Astrocyte of the hippocampus (primary cell): ENCODE data around the gene SLC5A10.
"Not testable (repeated sequence)": the region's sequence is repeated elsewhere in the genome, so short reads cannot be mapped to it uniquely, and the experiment has no call there.

ENCODE experiments used
- DNase-seq: peaks from one replicate; pipeline ENCODE4 v3.0.0; 2011; ENCODE audit warnings: low read depth, low spot score

The SLC5A10 gene

DNA sequence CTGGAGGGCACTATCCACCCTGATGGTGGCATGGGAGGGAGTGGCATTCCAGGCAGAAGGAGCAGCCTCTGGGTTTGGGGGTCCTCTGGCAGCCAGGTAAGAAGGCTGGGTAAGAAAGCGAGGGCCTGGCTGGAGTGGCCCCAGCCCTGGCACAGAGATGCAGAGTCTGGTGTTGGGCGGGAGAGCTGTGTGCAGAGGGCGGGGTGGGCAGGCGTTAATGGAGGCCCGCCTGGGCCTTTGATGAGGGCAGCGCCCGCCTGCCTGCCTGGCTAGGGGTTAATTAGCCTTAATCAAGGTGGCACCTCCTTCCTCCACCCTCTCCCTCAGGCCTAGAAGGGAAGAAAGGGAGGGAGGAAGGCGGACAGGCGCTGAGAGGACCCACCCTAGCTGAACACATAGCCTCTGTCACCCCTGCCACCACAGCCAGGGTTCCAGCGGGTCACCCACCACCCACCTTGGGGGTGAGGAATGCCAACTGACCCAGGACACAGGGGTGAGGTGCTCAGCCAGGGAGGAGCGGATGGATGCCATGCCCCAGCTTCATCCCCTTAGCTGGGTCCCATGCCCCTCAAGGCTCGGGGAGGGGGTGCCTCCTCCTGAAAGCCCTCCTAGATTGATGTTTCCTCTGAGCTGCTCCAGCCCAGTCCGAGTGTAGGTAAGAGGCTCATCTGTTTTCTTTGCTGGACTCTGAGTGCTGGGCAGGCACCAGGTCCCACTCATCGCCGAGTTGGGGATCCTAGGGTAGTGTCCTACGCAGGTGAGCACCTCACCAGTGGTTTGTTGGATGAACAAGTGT, 66.0 kb downstream of the SLC5A10 start:
- DNase-seq = no peak

DNA sequence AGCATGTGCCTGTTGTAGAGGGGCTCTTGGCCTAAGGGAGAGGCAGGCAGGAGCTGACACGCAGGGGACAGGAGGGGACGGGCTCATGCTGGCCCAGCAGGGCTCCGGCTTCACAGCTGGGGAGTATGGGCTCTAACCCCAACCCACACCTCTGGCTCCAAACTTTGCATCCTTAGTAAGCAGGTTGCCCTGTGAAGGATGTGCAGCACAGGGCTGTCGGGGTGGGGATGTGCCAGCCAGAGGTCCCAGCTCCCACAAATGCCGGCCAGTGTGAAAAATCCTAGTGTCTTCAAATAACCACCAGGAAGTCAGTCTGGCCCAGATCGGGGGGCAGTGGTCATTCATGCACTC, 66.6 kb downstream of the SLC5A10 start:
- no peak for DNase-seq

DNA sequence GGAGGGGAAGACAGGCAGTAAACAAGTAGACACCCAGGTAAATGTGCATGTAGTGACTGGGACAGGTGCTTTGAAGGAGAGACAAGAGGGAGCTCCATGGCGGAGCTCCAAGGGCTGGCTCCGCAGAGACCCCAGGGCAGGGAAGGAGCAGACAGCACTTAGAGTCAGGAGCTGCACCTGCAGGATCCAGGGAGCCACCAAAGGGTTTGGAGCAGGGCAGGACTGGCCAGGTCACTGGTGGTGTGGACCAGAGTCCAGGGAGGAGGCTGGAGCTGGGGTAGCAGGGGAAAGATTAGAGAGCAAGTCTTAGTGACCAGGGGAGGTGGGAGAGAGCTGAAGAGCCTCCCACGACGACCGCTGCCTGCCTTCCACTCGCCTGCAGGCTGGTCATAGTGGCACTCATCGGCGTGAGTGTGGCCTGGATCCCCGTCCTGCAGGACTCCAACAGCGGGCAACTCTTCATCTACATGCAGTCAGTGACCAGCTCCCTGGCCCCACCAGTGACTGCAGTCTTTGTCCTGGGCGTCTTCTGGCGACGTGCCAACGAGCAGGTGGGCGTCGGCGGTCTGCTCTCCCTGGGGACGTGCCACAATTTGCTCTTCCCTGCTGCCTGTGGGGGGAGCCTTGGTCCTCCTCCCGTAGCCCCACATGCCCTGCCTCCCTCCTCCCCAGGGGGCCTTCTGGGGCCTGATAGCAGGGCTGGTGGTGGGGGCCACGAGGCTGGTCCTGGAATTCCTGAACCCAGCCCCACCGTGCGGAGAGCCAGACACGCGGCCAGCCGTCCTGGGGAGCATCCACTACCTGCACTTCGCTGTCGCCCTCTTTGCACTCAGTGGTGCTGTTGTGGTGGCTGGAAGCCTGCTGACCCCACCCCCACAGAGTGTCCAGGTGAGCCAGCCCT, 67.3 kb downstream of the SLC5A10 start:
- DNase-seq = no peak

DNA sequence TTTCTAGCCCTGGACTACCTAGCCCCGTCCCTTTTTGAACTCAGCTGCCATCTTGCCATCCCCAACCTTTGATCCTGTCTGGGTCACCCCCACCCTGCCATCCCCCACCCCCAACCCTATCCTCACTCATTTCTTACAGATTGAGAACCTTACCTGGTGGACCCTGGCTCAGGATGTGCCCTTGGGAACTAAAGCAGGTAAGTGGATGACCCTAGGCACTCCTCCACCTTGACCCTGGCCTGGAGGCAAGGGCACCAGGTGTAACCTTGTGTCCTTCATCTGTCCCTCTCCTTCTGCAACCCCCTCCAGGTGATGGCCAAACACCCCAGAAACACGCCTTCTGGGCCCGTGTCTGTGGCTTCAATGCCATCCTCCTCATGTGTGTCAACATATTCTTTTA, 68.1 kb downstream of the SLC5A10 start:
- DNase-seq = no peak

DNA sequence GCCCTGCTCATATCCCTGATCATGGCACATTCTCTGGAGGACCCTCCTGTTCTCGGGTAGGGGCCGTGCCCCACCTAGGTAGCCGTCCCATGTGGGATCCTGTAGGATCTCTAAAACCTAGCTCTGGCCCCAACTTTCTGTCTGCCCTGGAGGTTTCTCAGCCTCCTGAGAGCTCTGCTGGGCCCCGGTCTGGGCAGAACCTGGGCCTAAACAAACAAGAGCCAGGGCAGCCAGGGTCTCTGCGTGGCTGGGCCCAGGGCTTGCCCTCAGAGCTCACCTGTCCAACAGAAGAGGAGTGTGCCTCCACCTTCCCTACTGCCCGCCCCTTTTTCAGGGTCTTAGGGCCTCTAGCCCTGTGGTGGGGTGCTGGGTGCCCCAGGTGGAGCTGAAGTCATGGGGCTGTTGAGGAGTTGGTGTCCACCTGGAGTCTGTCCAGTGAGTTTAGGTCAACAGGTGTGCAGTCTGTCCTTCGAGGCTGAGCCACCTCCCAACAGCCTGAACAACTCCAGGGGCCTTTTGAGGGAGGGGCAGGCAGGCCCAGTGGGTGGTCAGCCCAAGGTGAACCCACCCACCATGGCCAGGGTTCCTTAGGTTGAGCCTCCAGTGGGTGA, 69.2 kb downstream of the SLC5A10 start:
- not testable (repeated sequence) for DNase-seq

DNA sequence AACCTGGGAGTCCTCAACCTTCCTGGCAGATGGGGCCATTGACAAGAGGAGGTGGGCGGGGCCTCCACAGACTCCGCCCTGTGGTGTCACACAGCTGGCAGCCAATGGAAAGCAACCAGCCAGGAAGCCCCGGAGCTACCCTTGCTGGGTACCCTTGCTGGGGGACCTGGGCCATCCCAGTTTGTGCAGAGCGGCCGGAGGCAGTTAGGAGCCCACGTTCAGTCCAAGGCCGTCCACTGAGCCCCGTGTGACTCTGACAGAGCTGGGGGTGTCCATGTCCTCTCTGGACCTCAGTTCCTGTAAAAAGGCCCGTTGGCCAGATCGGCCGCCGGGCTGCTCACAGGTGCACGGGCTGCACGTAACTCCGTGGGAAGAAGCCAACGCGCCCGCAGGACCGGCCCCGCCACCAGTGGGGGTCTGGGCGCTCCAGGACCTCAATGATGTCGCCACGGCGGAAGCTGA, 69.7 kb downstream of the SLC5A10 start:
- DNase-seq = no peak

DNA sequence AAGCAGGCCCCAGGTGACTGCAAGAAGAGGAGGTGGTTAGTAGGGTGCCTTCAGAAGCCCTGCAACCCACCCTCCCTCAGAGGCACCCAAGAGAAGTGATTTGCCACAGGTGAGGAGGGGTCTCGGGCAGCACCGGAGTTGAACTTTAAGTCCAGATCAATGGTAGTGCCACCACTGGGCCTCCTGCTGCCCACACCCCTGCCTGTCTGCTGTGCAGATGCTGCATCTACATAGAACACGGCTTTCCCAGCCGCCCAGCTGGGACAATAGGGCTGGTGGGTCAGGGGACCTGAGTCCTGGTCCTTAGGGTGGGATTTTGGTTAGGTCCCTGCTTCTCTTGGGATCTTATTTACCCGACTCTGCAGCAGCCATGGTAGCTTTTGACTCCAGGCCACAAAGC, 70.2 kb downstream of the SLC5A10 start:
- DNase-seq = no peak

DNA sequence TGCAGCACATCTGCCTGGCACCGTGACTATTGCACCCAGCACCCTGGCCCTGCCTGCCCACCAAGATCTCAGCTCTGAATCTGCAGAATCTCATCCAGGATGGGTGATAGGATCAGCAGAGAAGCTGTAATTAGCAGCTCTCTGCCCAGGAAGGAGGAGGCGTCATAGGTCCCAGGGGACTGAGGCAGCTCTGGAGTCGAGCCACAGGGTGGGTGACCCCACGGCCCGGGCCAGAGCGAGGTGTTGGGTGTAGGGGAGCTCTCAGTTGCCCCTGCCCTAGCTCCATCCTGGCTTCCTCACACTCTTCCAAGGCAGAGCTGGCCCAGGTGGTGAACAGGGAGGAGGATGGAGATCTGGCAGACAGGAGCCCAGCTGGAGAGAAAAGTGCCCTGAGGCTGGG, 70.8 kb downstream of the SLC5A10 start:
- no peak for DNase-seq

DNA sequence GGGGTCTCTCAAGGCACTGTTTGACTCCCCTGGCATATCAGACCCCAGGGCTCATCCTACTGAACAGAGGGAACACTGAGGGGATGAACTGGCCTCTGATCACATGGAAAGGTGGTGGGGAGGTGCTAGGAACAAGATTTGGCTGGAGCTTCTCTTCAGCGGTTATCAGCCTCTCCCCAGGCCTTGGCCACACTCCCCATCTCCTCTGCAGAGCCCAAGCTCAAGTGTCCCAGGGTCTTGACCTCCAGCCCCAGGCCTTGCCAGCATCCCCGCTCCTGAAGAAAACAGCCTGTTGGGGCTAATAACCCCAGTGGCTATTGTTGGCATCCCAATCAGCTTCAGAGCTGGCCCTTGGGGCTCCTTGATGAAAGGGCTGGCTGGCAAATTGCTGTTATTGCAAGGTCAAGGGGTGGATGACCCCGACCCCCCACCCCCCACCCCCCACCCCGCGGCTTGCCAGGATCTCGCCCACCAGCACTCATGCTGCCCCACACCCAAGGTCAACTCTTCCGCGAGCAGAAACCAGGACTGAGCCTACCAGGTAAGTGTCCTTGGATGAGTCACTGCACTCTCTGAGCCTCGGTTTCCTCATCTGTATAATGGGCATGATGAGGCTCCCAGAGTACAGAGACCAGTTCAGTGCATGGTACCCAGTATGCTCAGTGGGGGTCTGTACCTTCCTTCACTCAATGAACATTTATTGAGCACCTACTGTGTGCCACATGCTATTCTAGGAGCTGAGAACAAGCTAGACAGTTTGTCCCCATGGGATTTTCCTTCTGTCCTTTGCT, 71.4 kb downstream of the SLC5A10 start:
- no peak for DNase-seq

DNA sequence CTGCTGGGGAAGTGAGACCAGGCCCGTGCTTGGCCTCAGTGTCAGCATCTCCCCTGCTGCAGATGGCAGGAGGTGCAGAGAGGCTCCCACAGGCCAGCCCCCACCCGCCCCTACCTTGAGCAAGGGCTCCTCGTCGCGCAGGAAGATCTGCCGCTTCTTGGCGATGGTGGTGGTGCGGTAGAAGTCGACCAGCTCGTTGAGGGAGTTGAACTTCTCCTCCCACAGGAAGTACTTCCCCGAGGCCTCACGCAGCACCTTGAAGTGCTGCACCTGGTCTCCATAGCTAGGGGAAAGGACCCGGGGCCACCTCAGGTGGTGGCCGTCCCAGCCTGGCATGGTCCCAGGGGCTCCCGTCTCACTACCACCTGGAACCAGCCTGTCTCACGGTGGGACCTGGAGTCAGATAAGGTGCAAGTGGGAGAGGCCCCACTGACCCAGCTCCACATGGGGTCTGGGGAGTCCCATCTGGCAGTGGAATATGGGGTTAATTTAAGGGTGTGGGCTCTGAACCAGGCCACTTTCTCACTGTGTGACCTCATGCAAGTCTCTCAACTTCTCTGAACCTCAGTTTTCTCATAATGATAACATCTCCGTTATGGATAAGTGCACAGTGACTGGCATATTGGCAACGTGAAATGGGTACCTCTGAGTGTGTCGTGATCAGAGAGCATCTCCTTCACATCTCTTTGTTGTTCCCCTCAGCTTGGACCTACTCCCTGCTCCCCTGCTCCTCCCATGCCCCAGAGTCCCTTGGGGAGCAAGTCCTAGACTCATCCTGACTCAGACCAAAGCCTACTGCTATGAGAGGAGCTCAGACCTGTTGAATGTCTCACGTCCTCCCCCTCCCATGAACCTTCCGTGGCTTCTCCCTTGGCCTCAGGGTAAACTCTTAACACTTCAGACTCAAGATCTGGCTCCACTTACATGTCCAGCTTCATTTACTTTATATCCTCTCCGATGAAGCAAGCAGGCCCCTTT, 72.4 kb downstream of the SLC5A10 start:
- DNase-seq = no peak

DNA sequence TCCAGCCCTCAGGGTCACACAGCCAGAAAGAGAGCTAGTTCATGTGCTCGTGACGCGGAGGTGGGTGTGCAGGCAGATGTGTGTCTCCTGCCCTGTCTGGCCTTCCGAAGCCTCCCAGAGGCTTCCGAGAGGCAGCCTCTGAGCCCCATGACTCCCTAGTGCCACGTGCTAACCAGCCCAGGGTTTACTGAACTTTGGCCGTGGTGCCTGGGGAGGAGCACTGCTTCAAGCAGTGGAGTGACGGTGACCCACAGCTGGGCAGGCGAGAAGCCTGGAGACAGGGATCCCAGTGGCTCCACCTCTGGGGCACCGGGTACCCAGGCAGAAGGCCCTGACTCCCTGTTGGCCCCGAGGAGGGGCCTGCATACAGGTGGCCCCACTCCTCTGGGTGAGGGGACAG, 76.7 kb downstream of the SLC5A10 start:
- not testable (repeated sequence) for DNase-seq

DNA sequence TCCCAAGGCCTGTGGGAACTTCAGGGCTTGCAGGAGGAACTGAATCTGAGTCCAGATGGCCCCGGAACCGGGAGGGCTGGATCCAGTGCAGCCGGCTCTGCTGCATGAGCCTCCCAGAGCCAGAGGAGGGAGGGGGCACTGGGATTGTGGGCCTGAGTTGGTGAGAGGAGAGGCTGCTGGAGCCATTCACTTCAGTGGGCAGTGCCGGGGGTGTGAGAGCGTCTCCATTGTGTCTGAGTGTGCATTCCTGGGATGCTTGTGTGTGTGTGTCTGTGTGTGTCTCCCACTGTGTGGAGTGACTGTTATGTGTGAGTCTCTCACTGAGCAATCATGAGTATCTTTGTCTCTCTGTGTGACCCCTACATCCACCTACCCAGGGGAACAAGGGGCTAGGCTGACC, 77.8 kb downstream of the SLC5A10 start:
- not testable (repeated sequence) for DNase-seq

DNA sequence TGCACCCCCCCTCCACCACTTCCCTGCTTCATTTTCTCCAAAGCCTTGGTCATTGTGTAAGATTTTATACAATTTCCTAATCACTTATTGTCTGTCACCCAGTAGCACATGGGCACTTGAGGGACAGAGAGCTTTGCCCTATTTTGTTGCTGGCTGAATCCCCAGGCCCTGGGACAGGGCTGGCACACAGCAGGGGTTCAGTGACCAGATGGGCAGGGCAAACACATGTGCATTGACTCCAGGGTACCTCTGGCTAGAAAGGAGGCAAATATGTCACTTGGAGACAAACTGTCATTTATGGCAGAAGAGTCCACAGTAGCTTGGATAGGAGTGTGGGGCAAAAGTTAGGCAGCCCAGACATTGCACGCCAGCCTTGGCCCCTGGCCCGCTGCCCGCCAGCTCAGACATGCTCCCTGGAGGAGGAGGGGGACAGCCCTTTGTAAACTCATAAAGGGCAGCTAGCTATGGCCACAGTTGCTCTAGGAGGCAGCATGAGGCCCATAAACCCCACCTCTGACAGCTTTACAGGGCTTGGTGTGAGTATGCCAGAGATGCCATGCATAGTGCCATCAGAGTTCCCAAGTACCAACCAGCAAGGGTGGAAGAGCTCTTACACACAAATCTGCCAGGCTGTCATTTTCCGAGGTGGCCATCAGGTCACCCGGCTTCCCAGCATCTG, 78.9 kb downstream of the SLC5A10 start:
- not testable (repeated sequence) for DNase-seq

DNA sequence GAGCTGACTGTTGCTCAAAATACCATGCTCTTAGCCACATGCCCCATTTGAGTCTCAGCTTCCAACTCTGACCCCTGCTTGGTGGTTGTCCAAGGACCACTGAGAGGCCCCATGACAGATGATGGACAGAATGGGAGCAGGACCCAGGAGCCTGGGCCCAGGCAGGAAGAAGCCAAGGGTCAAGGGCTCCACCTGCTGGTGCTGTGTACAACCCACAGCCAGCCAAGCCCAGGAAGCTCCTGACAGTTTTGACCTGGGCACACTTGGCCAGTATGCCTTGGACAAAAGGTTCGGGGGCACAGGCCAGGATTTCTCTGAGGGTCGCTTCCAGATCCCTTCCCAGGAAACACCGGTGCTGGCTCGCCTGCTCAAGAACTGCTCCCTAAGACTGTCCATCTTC, 79.8 kb downstream of the SLC5A10 start:
- DNase-seq = not testable (repeated sequence)

DNA sequence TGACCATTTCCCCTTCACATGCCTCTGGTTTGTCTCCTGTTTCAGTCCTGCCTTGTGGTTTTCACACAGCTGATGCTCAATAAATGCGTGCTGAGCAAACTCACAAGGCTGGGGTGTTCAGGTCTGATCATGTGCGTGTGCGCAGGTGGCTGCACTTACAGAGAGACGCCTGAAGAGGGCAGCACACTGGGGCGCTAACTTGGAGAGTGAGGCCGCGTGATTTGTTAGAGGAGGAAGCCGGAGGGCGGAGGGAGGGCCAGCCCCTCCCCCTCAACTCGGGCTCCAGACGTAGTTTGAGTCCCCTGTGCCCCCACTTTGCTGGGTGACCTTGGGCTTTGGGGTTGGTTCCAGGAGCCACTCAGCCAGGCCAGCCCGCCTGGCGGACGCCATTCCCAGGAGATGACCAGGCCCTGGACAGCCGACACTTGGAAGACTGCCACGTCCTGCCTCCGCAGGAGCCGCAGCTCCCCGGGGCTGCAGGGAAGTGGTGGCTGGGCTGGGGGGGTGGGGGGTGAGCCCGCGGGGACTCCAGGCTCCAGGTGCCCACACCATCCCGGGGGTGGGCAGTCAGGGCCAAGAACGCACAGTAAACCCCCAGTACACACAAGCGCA, 80.5 kb downstream of the SLC5A10 start:
- DNase-seq = not testable (repeated sequence)

DNA sequence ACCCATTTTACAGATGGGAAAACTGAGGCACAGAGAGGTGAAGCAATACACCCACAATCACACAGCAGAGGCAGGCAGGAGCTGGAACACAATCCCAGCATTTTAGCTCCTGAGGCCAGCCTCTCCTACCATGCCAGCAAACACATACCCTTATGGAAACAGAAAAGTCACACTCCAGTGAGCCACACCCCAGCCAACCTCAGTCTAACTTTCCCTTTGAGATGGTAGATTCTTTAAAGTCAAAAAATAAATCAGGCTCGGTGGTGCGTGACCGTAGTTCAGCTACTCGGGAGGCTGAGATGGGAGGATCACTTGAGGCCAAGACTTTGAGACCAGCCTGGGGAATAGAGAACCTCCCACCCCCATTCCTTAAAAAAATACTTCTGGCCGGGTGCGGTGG, 84.2 kb downstream of the SLC5A10 start:
- not testable (repeated sequence) for DNase-seq

DNA sequence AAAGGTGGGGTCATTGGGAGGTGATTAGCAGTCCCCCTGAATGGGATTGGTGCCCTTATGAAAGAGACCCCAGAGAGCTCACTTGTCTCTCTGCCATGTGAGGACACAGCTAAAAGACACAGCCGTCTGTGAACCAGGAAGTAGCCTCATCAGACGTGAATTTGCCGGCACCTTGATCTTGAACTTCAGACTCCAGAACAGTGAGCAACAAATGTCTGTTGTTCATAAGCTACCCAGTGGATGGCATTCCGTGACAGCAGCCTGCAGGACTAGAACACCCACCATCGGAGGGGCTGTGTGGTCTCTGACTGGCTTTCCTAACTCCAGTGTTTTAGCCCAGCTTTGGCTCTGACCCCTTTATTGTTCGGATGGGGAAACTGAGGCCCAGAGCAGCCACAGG, 85.6 kb downstream of the SLC5A10 start:
- DNase-seq = not testable (repeated sequence)

DNA sequence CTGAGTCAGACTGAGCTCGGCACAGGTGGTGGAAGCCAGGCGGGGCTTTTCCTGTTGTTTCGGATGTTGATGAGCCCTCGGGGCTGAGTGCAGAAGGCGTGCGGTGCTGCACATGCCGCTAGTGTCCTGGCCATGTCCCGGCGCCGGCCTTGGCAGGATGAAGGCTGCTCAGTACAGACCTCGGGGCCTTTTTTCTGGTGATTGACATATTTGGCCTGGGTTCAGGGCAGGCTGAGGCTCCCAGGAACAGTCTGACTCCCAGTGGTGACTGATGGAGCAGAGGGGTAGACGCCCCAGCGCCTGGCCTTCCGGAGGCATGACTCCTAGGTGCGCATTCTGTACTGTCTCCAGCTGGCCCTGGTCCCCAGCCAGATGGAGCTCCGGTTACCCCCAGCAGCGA, 86.0 kb downstream of the SLC5A10 start:
- not testable (repeated sequence) for DNase-seq

DNA sequence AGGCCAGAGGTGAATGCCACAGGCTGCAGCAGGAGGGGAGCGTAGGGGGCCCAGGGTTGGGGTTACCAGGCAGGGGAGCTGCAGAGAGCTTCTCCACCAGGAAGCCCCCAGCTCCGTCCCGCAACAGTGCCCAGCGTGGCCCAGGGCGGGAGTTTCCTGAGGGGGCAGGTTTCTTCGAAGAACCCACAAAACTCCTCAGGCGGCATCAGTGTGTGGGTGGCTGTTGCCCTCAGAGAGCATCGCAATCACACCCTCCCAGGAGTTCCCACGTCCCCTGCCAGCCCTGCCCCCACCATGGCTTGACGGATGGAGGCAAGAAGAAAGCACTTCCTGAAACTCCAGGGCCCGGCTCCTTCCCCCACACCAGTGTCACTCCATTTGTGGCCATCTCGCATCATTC, 86.8 kb downstream of the SLC5A10 start:
- DNase-seq = not testable (repeated sequence)
